Body of pancreas (tissue), 4 donors: Measurements from ENCODE around the gene GBGT1. TPM values are rescaled to one million over a fixed set of nuclear protein-coding genes. Genes with fewer than 3 reads are reported as not detected.

Source experiments
- ATAC-seq: fragments of 150-250 bp; one replicate; pipeline ENCODE4 v1.9.1; 2016
- DNase-seq, 4 donors: peaks; one replicate each; pipeline ENCODE4 v3.0.0-alpha.2; 2019
- H3K27ac ChIP-seq, 4 donors: fragments of 200-600 bp; sonication (generic); 1 replicate in 3 of 4; 2 replicates in 1 of 4; pipeline versions ENCODE4 v1.5.1 to v1.6.1; 2016 to 2019; ENCODE audit warnings: mild to moderate bottlenecking in 1 of 4, mixed read lengths in 1 of 4, moderate library complexity in 1 of 4
- H3K27me3 ChIP-seq, 2 donors: fragments of 200-600 bp; sonication (generic); one replicate each; pipeline ENCODE4 v1.6.0; 2016; ENCODE audit warnings: mild to moderate bottlenecking in 1 of 2
- H3K36me3 ChIP-seq, 2 donors: fragments of 200-600 bp; sonication (generic); replicated peaks in 1 of 2; 2 replicates each; pipeline ENCODE4 v1.5.1; 2016; ENCODE audit warnings: low read depth in 2 of 2; ENCODE audit not compliant: insufficient read depth in 1 of 2
- H3K4me1 ChIP-seq: fragments of 200-600 bp; sonication (generic); one replicate; pipeline ENCODE4 v1.6.0; 2016
- H3K4me3 ChIP-seq, 2 donors: fragments of 200-600 bp; sonication (generic); 1 replicate in 1 of 2; 2 replicates in 1 of 2; pipeline ENCODE4 v1.5.1; 2016 to 2019
- H3K9me3 ChIP-seq, 3 donors: fragments of 200-600 bp; sonication (generic); 1 replicate in 2 of 3; 2 replicates in 1 of 3; pipeline ENCODE4 v1.5.1; 2016
- POLR2A ChIP-seq, 3 donors: fragments of 450-650 bp; IDR thresholded peaks; one replicate each; pipeline ENCODE4 v1.6.1; 2016; ENCODE audit warnings: antibody characterized with exemption in 3 of 3, mild to moderate bottlenecking in 2 of 3
- WGBS, 2 donors: methylation state at CpG; one replicate each; pipeline ENCODE4 v1.1.5; 2017; 5-methylcytosine and 5-hydroxymethylcytosine counted together
- intact Hi-C: fragments of 100-400 bp; cut with DNase I; formaldehyde crosslinking; loops from one replicate; pipeline ENCODE4 v1.15.1; 2023
- total RNA-seq, 2 donors: library from RNA; depleted of rRNA; stranded (reverse); fragments of >200 nt; gene quantifications; one replicate each; pipeline ENCODE4 v1.1.0, GENCODE V29; 2016
- TF ChIP-seq, protein P1 (sequence below), 7 experiments: fragments of 450-650 bp in 4 of 7; fragments of 200-600 bp in 3 of 7; sonication (generic) in 3 of 7; IDR thresholded peaks; one replicate each; pipeline ENCODE4 v1.5.1; 2016 to 2019; ENCODE audit warnings: antibody characterized with exemption in 7 of 7

Gene GBGT1
- total RNA-seq, 2 donors from 2014 or later = 5.4 to 9.2 TPM

DNA sequence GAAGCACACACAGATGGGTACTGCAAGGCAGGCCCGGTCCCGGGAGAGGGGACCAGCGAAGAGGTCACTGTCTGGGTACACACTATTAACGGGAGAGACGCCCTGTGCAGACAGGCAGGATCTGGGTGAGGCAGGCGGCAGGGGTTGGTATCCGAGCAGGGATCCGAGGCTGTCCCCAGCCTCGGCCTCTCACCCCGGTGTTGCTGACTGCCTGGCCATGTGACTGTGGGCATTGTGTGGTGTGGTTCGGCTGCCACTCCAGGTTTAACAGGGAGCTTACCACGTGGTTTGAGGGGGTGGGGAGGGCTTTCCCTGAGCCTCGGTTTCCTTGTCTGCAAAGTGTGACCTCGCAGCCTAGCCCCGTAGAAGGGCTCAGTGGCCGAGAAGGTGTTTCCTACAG is 31.5 kb downstream of the GBGT1 start:
- ATAC-seq (no peak), DNase-seq (no peak)
- Histone ChIP-seq H3K36me3 (no peaks in the 10 kb centered on the region), H3K27me3 (no peaks in the 10 kb centered on the region), H3K27ac (peak overlapping the region in 1 of 4 donors; percentile 20), H3K4me3 (no peak overlapping the region), H3K9me3 (no peaks in the 10 kb centered on the region), H3K4me1 (peaks cover 71% of the 10 kb centered on the region)
- intact Hi-C loops = no loop called here
- TF ChIP-seq POLR2A (IDR thresholded peaks at IDR 0.05) = no peak
- TF ChIP-seq, protein P1, sequence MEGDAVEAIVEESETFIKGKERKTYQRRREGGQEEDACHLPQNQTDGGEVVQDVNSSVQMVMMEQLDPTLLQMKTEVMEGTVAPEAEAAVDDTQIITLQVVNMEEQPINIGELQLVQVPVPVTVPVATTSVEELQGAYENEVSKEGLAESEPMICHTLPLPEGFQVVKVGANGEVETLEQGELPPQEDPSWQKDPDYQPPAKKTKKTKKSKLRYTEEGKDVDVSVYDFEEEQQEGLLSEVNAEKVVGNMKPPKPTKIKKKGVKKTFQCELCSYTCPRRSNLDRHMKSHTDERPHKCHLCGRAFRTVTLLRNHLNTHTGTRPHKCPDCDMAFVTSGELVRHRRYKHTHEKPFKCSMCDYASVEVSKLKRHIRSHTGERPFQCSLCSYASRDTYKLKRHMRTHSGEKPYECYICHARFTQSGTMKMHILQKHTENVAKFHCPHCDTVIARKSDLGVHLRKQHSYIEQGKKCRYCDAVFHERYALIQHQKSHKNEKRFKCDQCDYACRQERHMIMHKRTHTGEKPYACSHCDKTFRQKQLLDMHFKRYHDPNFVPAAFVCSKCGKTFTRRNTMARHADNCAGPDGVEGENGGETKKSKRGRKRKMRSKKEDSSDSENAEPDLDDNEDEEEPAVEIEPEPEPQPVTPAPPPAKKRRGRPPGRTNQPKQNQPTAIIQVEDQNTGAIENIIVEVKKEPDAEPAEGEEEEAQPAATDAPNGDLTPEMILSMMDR (IDR thresholded peaks at IDR 0.05) = no peak
- 90 to 92% methylated on average over 14 to 16 of the region's 16 CpGs for WGBS, 2 donors

DNA sequence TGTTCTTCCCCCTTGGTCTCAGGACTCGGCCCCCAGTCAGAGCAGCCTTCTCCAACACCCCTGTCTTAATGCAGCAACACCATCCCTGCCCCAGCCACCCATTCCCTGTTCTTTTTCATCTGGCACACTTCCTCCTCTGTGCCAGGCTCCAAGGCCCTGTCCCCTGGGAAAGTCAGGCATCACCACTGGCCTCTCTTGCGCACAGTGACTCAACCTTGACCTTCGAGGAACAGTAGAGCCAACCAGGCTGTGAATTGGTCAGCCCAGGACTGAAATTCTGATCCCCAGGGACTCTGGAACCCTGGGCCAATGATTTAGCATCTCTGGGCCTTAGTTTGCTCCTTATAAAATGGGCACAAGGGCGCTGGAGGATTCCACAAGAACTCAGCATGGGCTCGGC is 32.2 kb downstream of the GBGT1 start:
- intact Hi-C loops = no loop called here
- DNase-seq = no peak

DNA sequence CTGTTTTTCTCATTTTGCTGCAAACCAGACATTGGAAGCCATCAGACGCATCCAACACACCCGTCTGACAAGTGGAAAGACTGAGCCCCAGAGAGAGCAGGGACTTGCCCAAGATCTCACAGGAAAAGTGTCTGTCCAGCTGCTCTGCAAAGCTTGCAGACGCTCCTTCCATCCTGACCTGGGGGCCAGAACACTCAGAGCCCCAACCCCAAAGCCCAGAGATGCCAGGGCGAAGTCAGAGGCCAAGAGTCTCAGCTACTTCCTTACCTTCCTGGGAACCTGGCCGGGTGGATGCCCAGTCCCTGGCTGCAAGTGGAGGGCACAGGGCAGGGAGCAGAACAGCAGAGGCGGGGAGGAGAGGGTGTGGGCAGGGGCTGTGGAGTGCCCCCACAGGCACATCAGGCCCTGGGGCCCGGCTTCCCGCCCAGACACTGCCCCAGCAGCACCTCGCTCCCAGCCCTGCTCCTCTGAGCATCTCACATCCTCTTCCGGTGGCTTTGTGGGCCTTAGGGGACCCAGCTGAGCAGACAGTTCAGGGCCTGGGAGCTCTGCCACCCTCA is 32.9 kb downstream of the GBGT1 start:
- TF ChIP-seq, protein P1 (IDR thresholded peaks at IDR 0.05) = no peak
- no peak for TF ChIP-seq POLR2A (IDR thresholded peaks at IDR 0.05)
- intact Hi-C loops = no loop called here
- no peak for DNase-seq
- H3K27ac ChIP-seq = no peak overlapping the region
- no peak for ATAC-seq
- no peaks in the 10 kb centered on the region for H3K27me3 ChIP-seq
- no peaks in the 10 kb centered on the region for H3K36me3 ChIP-seq
- WGBS, 2 donors = 76 to 89% methylated on average over 5 to 10 of the region's 10 CpGs
- peaks cover 78% of the 10 kb centered on the region for H3K4me1 ChIP-seq
- no peaks in the 10 kb centered on the region for H3K9me3 ChIP-seq
- no peak overlapping the region for H3K4me3 ChIP-seq

More for the DNA sequence above, 32.2 kb downstream of the GBGT1 start:
- Histone ChIP-seq H3K27me3 (no peaks in the 10 kb centered on the region), H3K4me3 (no peak overlapping the region), H3K4me1 (peaks cover 76% of the 10 kb centered on the region), H3K27ac (peak overlapping the region in 2 of 4 donors; percentile 15 to 20), H3K9me3 (no peaks in the 10 kb centered on the region), H3K36me3 (no peaks in the 10 kb centered on the region)
- WGBS, 2 donors = 84 to 88% methylated on average over 5 of the region's 5 CpGs
- no peak for ATAC-seq
- TF ChIP-seq POLR2A (IDR thresholded peaks at IDR 0.05) = no peak
- TF ChIP-seq, protein P1 (IDR thresholded peaks at IDR 0.05) = no peak

DNA sequence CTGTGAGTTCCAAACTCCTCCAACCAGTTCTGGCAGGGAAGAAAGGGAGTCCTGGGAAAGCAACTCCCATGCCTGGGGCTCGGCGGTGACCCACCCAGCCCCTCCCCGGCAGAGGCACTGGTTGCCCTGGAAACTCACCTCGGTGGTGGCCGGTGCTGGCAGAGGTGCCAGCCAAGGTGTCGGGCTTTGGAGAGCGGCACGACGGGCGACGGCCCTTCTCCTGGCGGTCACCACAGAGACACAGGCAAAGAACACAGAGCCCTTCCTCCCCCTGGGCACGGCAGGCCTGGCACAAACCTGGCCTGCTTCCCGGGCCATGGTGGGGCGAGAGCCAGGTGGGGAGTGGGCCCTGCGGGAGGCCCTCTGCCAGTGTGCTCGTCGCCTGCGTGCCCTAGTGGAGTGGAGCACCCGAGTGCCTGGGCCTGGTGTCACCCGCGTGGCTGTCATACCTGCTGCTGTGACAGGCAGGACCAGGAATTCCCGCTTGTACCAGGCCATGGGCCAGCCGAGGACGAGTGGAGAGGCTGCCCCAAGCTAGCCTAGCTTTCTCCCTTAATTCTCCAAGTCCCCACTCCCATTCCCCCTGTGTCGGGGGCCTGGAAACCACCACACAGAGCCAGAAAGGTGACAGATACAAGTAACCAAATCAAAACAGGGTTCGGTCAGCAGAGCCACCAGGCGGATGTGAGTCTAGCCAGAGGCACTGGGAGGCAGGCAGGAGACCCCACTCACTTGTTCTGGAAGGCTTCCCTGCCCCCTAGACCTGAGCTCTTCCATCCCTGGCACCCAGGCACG is 34.5 kb downstream of the GBGT1 start:
- Histone ChIP-seq H3K36me3 (no peaks in the 10 kb centered on the region), H3K4me1 (peaks cover 66% of the 10 kb centered on the region), H3K27me3 (no peaks in the 10 kb centered on the region), H3K9me3 (no peaks in the 10 kb centered on the region), H3K4me3 (no peak overlapping the region), H3K27ac (peak overlapping the region; percentile 65 to 89 (median 85))
- DNase-seq (peak in 3 of 4 donors; percentile 50 to 67 (median 52)), ATAC-seq (no peak)
- 52 to 74% methylated on average over 15 to 22 of the region's 29 CpGs for WGBS, 2 donors
- TF ChIP-seq, protein P1 (IDR thresholded peaks at IDR 0.05) = peak in 2 of 7 experiments; percentile 6 to 12
- no peak for TF ChIP-seq POLR2A (IDR thresholded peaks at IDR 0.05)
- intact Hi-C loops = no loop called here
